Measurements from ENCODE around the gene GPANK1. TPM values are rescaled to one million over a fixed set of nuclear protein-coding genes. Genes with fewer than 3 reads are reported as not detected.

GPANK1 gene
- total RNA-seq, 1 donor from 2014 or later, result 20.2 TPM

- Mint-ChIP-seq H3K36me3 (peaks cover 3% of the 10 kb centered on the region), H3K27me3 (no peaks in the 10 kb centered on the region), H3K4me1 (ENCODE audit: unreplicated experiment) (peaks cover 9% of the 10 kb centered on the region), H3K9me3 (no peaks in the 10 kb centered on the region), H3K4me3 (no peak overlapping the region), H3K27ac (no peak overlapping the region)
- no peak for DNase-seq (ENCODE audit: extremely low spot score, unreplicated experiment)
- TF ChIP-seq, protein P1, sequence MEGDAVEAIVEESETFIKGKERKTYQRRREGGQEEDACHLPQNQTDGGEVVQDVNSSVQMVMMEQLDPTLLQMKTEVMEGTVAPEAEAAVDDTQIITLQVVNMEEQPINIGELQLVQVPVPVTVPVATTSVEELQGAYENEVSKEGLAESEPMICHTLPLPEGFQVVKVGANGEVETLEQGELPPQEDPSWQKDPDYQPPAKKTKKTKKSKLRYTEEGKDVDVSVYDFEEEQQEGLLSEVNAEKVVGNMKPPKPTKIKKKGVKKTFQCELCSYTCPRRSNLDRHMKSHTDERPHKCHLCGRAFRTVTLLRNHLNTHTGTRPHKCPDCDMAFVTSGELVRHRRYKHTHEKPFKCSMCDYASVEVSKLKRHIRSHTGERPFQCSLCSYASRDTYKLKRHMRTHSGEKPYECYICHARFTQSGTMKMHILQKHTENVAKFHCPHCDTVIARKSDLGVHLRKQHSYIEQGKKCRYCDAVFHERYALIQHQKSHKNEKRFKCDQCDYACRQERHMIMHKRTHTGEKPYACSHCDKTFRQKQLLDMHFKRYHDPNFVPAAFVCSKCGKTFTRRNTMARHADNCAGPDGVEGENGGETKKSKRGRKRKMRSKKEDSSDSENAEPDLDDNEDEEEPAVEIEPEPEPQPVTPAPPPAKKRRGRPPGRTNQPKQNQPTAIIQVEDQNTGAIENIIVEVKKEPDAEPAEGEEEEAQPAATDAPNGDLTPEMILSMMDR (conservative IDR thresholded peaks at IDR 0.05), result no peak
These were observed 11.6 kb upstream of the GPANK1 start for GRCh38 chr6:31676322-31676903.

- no peak within 1 kb of the TSS for H3K4me3 Mint-ChIP-seq
- peaks cover 15% of the 10 kb centered on the region for H3K36me3 Mint-ChIP-seq
- no peak for DNase-seq (ENCODE audit: extremely low spot score, unreplicated experiment)
- no peaks in the 10 kb centered on the region for H3K27me3 Mint-ChIP-seq
- TF ChIP-seq, protein P1 (conservative IDR thresholded peaks at IDR 0.05), result no peak
- H3K27ac Mint-ChIP-seq, result no peak within 1 kb of the TSS
- H3K4me1 Mint-ChIP-seq (ENCODE audit: unreplicated experiment), result peaks cover 19% of the 10 kb centered on the region
- no peaks in the 10 kb centered on the region for H3K9me3 Mint-ChIP-seq
These were observed 4.9 kb upstream of the GPANK1 start, which contains the start of gene LY6G5B for GRCh38 chr6:31669676-31670075. TSS of gene LY6G5B (plus strand) at chr6:31669976. CDS start at chr6:31670951, 975 bp downstream.

GRCh38 chr6:31666337-31666965 lies 1.7 kb upstream of the GPANK1 start:
- H3K36me3 Mint-ChIP-seq, result peaks cover 23% of the 10 kb centered on the region
- no peak for DNase-seq (ENCODE audit: extremely low spot score, unreplicated experiment)
- H3K27ac Mint-ChIP-seq, result peak overlapping the region; percentile 99

DNA sequence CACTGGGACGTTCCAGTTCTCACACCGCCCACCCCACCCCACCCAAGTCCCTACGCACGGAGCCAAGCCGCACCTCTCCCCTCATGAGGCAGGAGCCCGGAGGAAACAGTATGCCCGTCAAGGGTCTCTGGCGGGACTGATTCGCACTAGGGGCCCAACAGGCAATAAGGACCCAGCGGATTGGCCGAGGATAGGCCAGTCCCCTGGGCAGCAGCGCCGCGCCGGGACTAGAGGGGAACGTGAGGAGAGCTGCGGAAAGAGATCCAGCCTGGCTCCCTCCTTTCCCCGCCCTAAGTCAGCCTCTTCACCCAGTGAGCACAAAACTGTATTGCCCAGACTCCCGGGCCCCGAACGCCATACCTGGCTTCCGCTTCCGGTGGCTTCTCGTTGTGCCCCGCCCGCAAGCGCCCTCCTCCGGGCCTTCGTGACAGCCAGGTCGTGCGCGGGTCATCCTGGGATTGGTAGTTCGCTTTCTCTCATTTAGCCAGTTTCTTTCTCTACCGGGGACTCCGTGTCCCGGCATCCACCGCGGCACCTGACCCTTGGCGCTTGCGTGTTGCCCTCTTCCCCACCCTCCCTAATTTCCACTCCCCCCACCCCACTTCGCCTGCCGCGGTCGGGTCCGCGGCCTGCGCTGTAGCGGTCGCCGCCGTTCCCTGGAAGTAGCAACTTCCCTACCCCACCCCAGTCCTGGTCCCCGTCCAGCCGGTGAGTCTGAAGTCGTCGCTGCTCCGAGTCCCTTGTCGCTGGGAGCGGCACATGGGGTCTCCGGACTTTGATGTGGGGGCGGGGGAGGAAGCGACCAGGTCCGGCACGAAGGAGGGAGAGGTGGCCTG lies 922 bp upstream of the GPANK1 start, which contains the start of gene CSNK2B:
TSS of gene CSNK2B (plus strand) at position 580 of the 836 bp plus-strand sequence. CDS start 752 bp downstream, outside the sequence.
- DNase-seq (ENCODE audit: extremely low spot score, unreplicated experiment), result peak; percentile 97
- peaks cover 46% of the 10 kb centered on the region for H3K4me1 Mint-ChIP-seq (ENCODE audit: unreplicated experiment)
- H3K36me3 Mint-ChIP-seq, result peaks cover 23% of the 10 kb centered on the region
- no peaks in the 10 kb centered on the region for H3K27me3 Mint-ChIP-seq
- H3K4me3 Mint-ChIP-seq, result peak within 1 kb of the TSS; percentile 99
- H3K27ac Mint-ChIP-seq, result peak within 1 kb of the TSS; percentile 99
- TF ChIP-seq, protein P1 (conservative IDR thresholded peaks at IDR 0.05), result no peak
- H3K9me3 Mint-ChIP-seq, result no peaks in the 10 kb centered on the region

More at GRCh38 chr6:31666337-31666965, 1.7 kb upstream of the GPANK1 start:
- H3K4me1 Mint-ChIP-seq (ENCODE audit: unreplicated experiment), result peaks cover 39% of the 10 kb centered on the region
- H3K4me3 Mint-ChIP-seq, result peak overlapping the region; percentile 99
- no peaks in the 10 kb centered on the region for H3K9me3 Mint-ChIP-seq
- H3K27me3 Mint-ChIP-seq, result no peaks in the 10 kb centered on the region
- TF ChIP-seq, protein P1 (conservative IDR thresholded peaks at IDR 0.05), result no peak

GRCh38 chr6:31663961-31664789 lies 622 bp downstream of the GPANK1 start:
- H3K9me3 Mint-ChIP-seq, result no peaks in the 10 kb centered on the region
- H3K27me3 Mint-ChIP-seq, result no peaks in the 10 kb centered on the region
- peaks cover 18% of the 10 kb centered on the region for H3K36me3 Mint-ChIP-seq
- H3K4me1 Mint-ChIP-seq (ENCODE audit: unreplicated experiment), result peaks cover 55% of the 10 kb centered on the region
- peak overlapping the region; percentile 99 for H3K4me3 Mint-ChIP-seq
- TF ChIP-seq, protein P1 (conservative IDR thresholded peaks at IDR 0.05), result no peak
- DNase-seq (ENCODE audit: extremely low spot score, unreplicated experiment), result no peak
- H3K27ac Mint-ChIP-seq, result peak overlapping the region; percentile 99
